Peyer's patch (tissue), 4 donors: ENCODE measurements around the gene ACSF2. TPM values are rescaled to one million over a fixed set of nuclear protein-coding genes. Genes with fewer than 3 reads are reported as not detected.

ENCODE experiments used
- DNase-seq, 3 donors: peaks; one replicate each; pipeline ENCODE4 v3.0.0-alpha.2; 2017 to 2019
- H3K27ac ChIP-seq, 4 donors: fragments of 200-600 bp; sonication (generic); one replicate each; pipeline ENCODE4 v1.5.1; 2016 to 2019
- H3K27me3 ChIP-seq, 2 donors: fragments of 200-600 bp; sonication (generic); one replicate each; pipeline ENCODE4 v1.5.1; 2019
- H3K36me3 ChIP-seq, 3 donors: fragments of 200-600 bp; sonication (generic); one replicate each; pipeline ENCODE4 v1.5.1; 2016 to 2019
- H3K4me1 ChIP-seq, 4 donors: fragments of 200-600 bp; sonication (generic); one replicate each; pipeline ENCODE4 v1.5.1; 2016 to 2019
- H3K4me3 ChIP-seq, 4 donors: fragments of 200-600 bp; sonication (generic); 1 replicate in 3 of 4; 2 replicates in 1 of 4; pipeline ENCODE4 v1.5.1; 2016 to 2019; ENCODE audit warnings: mild to moderate bottlenecking in 1 of 4
- H3K9me3 ChIP-seq, 4 donors: fragments of 200-600 bp; sonication (generic); one replicate each; pipeline ENCODE4 v1.5.1; 2016 to 2019; ENCODE audit warnings: mild to moderate bottlenecking in 1 of 4
- POLR2A ChIP-seq, 2 donors: fragments of 450-650 bp; IDR thresholded peaks; one replicate each; pipeline ENCODE4 v1.5.1; 2017; ENCODE audit warnings: antibody characterized with exemption in 2 of 2, mild to moderate bottlenecking in 2 of 2, moderate library complexity in 2 of 2
- total RNA-seq, 4 donors: library from RNA; depleted of rRNA; stranded (reverse); fragments of >200 nt; gene quantifications; one replicate each; pipeline ENCODE4 v1.1.0, GENCODE V29; 2016
- TF ChIP-seq, protein P1 (sequence below), 6 experiments: fragments of 450-650 bp in 4 of 6; fragments of 200-600 bp in 2 of 6; sonication (generic) in 1 of 6; IDR thresholded peaks; one replicate each; pipeline ENCODE4 v1.5.1; 2017 to 2019; ENCODE audit warnings: antibody characterized with exemption in 6 of 6, mild to moderate bottlenecking in 3 of 6, moderate library complexity in 1 of 6

ACSF2 gene
- total RNA-seq, 4 donors from 2014 or later: 143 to 278 (median 189) TPM

DNA sequence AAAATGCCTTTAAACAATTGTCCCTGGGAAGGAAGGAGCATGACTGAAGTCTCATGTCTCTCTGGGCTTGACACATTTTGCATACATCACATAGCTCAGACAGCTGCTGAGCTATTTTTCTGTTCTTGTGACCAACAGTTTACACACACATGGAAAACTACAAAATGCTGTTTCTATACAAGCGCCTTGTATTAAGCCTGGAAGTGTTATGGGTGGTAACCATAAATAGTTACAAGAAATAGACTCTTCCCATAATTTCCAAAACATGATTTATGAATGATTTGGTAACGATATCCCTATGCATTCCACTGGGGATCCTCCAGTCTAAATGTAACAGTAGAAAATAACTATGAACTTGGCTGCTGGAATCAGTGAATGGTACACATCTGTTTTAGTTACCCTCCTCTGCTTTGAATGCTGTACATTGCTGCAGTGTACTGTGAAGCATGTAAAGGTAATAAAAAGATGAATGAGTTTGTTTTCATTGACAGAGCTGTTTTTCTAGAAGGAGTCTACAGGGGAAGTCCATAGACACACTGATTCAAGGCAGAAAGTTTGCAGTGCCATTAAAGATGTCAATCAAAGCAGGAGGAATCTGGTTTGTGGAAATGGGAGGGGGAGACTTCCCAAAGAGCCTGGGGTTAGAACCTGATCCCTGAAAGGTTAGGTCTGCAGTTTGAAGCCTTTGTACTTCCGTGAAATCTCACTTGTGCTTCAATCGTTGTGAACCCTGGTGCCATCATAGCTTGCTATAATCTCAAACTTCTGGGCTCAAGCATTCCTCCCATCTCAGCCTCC, 5.0 kb downstream of the ACSF2 start:
- Histone ChIP-seq H3K27me3 (no peaks in the 10 kb centered on the region), H3K9me3 (no peaks in the 10 kb centered on the region), H3K4me3 (no peak overlapping the region), H3K4me1 (peaks cover 0 to 27% (median 6%) of the 10 kb centered on the region in 4 donors), H3K36me3 (peaks cover 0 to 5% (median 0%) of the 10 kb centered on the region in 3 donors), H3K27ac (no peak overlapping the region)
- DNase-seq: no peak
- no peak for TF ChIP-seq POLR2A (IDR thresholded peaks at IDR 0.05)
- TF ChIP-seq, protein P1, sequence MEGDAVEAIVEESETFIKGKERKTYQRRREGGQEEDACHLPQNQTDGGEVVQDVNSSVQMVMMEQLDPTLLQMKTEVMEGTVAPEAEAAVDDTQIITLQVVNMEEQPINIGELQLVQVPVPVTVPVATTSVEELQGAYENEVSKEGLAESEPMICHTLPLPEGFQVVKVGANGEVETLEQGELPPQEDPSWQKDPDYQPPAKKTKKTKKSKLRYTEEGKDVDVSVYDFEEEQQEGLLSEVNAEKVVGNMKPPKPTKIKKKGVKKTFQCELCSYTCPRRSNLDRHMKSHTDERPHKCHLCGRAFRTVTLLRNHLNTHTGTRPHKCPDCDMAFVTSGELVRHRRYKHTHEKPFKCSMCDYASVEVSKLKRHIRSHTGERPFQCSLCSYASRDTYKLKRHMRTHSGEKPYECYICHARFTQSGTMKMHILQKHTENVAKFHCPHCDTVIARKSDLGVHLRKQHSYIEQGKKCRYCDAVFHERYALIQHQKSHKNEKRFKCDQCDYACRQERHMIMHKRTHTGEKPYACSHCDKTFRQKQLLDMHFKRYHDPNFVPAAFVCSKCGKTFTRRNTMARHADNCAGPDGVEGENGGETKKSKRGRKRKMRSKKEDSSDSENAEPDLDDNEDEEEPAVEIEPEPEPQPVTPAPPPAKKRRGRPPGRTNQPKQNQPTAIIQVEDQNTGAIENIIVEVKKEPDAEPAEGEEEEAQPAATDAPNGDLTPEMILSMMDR (IDR thresholded peaks at IDR 0.05): no peak

DNA sequence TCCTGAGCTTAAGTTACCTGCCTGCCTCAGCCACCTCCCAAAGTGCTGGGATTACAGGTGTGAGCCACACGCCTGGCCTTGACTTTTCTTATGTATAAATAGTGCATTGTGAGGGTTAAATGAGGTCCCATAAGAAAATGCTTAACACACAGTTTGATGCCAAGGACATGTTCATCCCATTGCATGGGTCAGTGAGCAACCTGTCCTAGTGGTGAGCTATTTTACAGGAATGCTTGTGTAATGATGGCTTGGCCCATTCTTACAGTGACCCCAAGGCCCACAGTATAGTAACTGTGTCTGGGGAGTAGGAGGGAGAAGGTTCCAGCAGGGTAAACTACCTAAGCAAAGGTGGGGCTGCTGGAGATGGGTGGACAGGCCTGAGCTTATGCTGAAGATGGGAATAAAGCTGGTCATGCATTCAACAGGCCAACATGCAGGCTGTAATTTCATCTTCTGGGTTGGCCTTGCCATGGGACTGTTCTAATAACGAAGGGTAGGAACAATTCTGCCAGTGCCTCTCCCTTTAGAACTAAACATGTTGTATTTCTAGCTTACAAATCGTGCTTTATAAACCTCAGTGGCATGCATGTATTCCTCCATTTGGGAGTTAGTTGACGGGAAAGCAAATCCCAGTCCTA, 6.2 kb downstream of the ACSF2 start:
- H3K9me3 ChIP-seq: no peaks in the 10 kb centered on the region
- H3K4me1 ChIP-seq: peaks cover 0 to 18% (median 4%) of the 10 kb centered on the region in 4 donors
- no peak overlapping the region for H3K27ac ChIP-seq
- H3K27me3 ChIP-seq: no peaks in the 10 kb centered on the region
- peaks cover 0 to 9% (median 0%) of the 10 kb centered on the region in 3 donors for H3K36me3 ChIP-seq
- H3K4me3 ChIP-seq: no peak overlapping the region
- TF ChIP-seq POLR2A (IDR thresholded peaks at IDR 0.05): no peak
- TF ChIP-seq, protein P1 (IDR thresholded peaks at IDR 0.05): no peak
- DNase-seq: no peak

DNA sequence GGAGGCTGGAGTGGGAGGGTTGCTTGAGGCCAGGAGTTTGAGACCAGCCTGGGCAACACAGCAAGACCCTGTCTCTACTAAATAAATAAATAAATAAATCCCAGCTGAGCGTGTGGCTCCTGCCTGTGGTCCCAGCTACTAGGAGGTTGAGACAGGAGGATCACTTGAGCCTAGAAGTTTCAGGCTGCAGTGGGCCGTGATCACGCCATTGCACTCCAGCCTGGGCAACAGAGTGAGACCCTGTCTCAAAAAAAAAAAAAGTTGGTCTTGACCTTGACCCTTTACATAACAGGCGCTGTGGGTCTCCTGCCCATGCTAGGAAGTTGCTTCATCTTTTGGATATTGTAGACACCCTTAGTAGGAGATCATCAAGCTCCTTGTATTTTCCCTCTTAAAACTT, 11.4 kb downstream of the ACSF2 start:
- Histone ChIP-seq H3K9me3 (no peaks in the 10 kb centered on the region), H3K27ac (no peak overlapping the region), H3K4me1 (peaks cover 0 to 4% (median 0%) of the 10 kb centered on the region in 4 donors), H3K4me3 (no peak overlapping the region), H3K36me3 (peaks cover 0 to 9% (median 0%) of the 10 kb centered on the region in 3 donors), H3K27me3 (no peaks in the 10 kb centered on the region)
- TF ChIP-seq, protein P1 (IDR thresholded peaks at IDR 0.05): no peak
- TF ChIP-seq POLR2A (IDR thresholded peaks at IDR 0.05): no peak
- DNase-seq: no peak

DNA sequence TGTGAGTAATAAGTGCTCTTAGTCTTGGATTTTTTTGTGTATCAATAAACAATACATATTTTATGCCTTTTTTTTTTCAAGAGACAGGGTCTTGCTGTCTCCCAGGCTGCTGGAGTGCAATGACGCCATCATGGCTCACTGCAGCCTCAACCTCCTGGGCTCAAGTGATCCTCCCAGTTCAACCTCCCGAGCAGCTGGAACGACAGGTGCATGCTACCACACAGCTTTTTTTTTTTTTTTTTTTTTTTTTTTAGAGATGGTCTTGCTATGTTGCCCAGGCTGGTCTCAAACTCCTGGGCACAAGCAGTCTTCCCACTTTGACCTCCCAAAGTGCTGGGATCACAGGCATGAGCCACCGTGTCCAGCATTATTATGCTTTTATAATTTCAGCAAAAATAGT, 13.0 kb downstream of the ACSF2 start:
- Histone ChIP-seq H3K27me3 (no peaks in the 10 kb centered on the region), H3K4me1 (peaks cover 0 to 14% (median 0%) of the 10 kb centered on the region in 4 donors), H3K9me3 (no peaks in the 10 kb centered on the region), H3K36me3 (peaks cover 0 to 4% (median 0%) of the 10 kb centered on the region in 3 donors), H3K4me3 (no peak overlapping the region), H3K27ac (no peak overlapping the region)
- DNase-seq: peak in 1 of 3 donors; percentile 8
- TF ChIP-seq, protein P1 (IDR thresholded peaks at IDR 0.05): no peak
- no peak for TF ChIP-seq POLR2A (IDR thresholded peaks at IDR 0.05)

GRCh38 chr17:50440172-50440837, 14.3 kb downstream of the ACSF2 start:
- H3K4me1 ChIP-seq: peaks cover 0 to 14% (median 0%) of the 10 kb centered on the region in 4 donors
- H3K27ac ChIP-seq: peak overlapping the region in 2 of 4 donors; percentile 43 to 83
- no peaks in the 10 kb centered on the region for H3K9me3 ChIP-seq
- no peaks in the 10 kb centered on the region for H3K27me3 ChIP-seq
- H3K4me3 ChIP-seq: no peak overlapping the region
- DNase-seq: peak in 2 of 3 donors; percentile 58 to 73
- TF ChIP-seq POLR2A (IDR thresholded peaks at IDR 0.05): no peak
- TF ChIP-seq, protein P1 (IDR thresholded peaks at IDR 0.05): no peak
- H3K36me3 ChIP-seq: peaks cover 0 to 4% (median 0%) of the 10 kb centered on the region in 3 donors
